GM18505 (cell line): ENCODE data around the gene TTC7B.

Source experiments
- ATAC-seq: cut with Tn5 transposase; IDR thresholded peaks from one replicate; pipeline ENCODE4 v1.9.1; 2021; ENCODE audit not compliant: unreplicated experiment
- POLR2A ChIP-seq: IDR thresholded peaks from 4 replicates; pipeline ENCODE4 v1.6.1; 2011; ENCODE audit warnings: borderline replicate concordance; ENCODE audit not compliant: insufficient read depth, insufficient read length; ENCODE audit errors: extremely low read depth

TTC7B gene

GRCh38 chr14:90555126-90556011 lies 260.9 kb downstream of the TTC7B start:
- TF ChIP-seq POLR2A = no peak

GRCh38 chr14:90554341-90554740 lies 261.9 kb downstream of the TTC7B start:
- ATAC-seq = no peak
- TF ChIP-seq POLR2A = no peak

More at GRCh38 chr14:90555126-90556011, 260.9 kb downstream of the TTC7B start:
- ATAC-seq = no peak

- no peak for TF ChIP-seq POLR2A
- ATAC-seq = no peak
Observed at GRCh38 chr14:90553921-90554336, 262.3 kb downstream of the TTC7B start.

GRCh38 chr14:90553298-90553920 lies 262.8 kb downstream of the TTC7B start:
- TF ChIP-seq POLR2A = no peak

GRCh38 chr14:90552465-90553297 lies 263.5 kb downstream of the TTC7B start:
- no peak for TF ChIP-seq POLR2A
- ATAC-seq = no peak

More at GRCh38 chr14:90553298-90553920, 262.8 kb downstream of the TTC7B start:
- no peak for ATAC-seq

- no peak for TF ChIP-seq POLR2A
- no peak for ATAC-seq
Observed at GRCh38 chr14:90551733-90552464, 264.3 kb downstream of the TTC7B start.

- no peak for TF ChIP-seq POLR2A
Observed at GRCh38 chr14:90551070-90551704, 265.0 kb downstream of the TTC7B start.

GRCh38 chr14:90549794-90550641 lies 266.2 kb downstream of the TTC7B start:
- TF ChIP-seq POLR2A = no peak
- ATAC-seq = no peak

More at GRCh38 chr14:90551070-90551704, 265.0 kb downstream of the TTC7B start:
- ATAC-seq = no peak

- ATAC-seq = no peak
Observed at GRCh38 chr14:90548455-90548854, 267.8 kb downstream of the TTC7B start.

GRCh38 chr14:90547968-90548367 lies 268.3 kb downstream of the TTC7B start:
- no peak for TF ChIP-seq POLR2A
- ATAC-seq = no peak

More at GRCh38 chr14:90548455-90548854, 267.8 kb downstream of the TTC7B start:
- no peak for TF ChIP-seq POLR2A

- ATAC-seq = no peak
Observed at GRCh38 chr14:90547250-90547649, 269.0 kb downstream of the TTC7B start.

More at GRCh38 chr14:90547250-90547649, 269.0 kb downstream of the TTC7B start:
- no peak for TF ChIP-seq POLR2A
